ENCODE measurements around the gene TJP1. TPM values are rescaled to one million over a fixed set of nuclear protein-coding genes. Genes with fewer than 3 reads are reported as not detected.

Gene TJP1
- total RNA-seq, 4 donors from 2014 or later = 33.2 to 47.2 (median 42.9) TPM

- Histone ChIP-seq H3K9me3 (no peaks in the 10 kb centered on the region), H3K36me3 (no peaks in the 10 kb centered on the region), H3K27ac (peak overlapping the region in 1 of 4 donors; percentile 16), H3K4me3 (no peak overlapping the region), H3K4me1 (peaks cover 9 to 22% of the 10 kb centered on the region in 2 donors), H3K27me3 (no peaks in the 10 kb centered on the region)
- intact Hi-C loops (cut with DNase I; ENCODE audit: low total_unique reads) = loop anchor here (10.0 kb wide), 1 partner anchor 50 kb away; no protein-coding TSS in a partner anchor
- DNase-seq (no peak), ATAC-seq (no peak)
- in situ Hi-C loops (cut with MboI; ENCODE audit: low sequenced_read_pairs in 4 of 4) = no loop called here
- TF ChIP-seq CTCF (IDR thresholded peaks at IDR 0.05 in 4 of 5, conservative IDR thresholded peaks at IDR 0.05 in 1 of 5) (no peak), POLR2A (IDR thresholded peaks at IDR 0.05) (no peak)
Observed at GRCh38 chr15:29825227-29825626, 3.0 kb upstream of the TJP1 start.

- TF ChIP-seq CTCF (IDR thresholded peaks at IDR 0.05 in 4 of 5, conservative IDR thresholded peaks at IDR 0.05 in 1 of 5) (no peak), POLR2A (IDR thresholded peaks at IDR 0.05) (no peak)
- in situ Hi-C loops (cut with MboI; ENCODE audit: low sequenced_read_pairs in 4 of 4) = no loop called here
- Histone ChIP-seq H3K4me3 (peak overlapping the region; percentile 83 to 95 (median 89)), H3K9me3 (no peaks in the 10 kb centered on the region), H3K36me3 (no peaks in the 10 kb centered on the region), H3K27me3 (no peaks in the 10 kb centered on the region), H3K4me1 (peaks cover 23 to 26% of the 10 kb centered on the region in 2 donors), H3K27ac (peak overlapping the region; percentile 96 to 100 (median 98))
- intact Hi-C loops (cut with DNase I; ENCODE audit: low total_unique reads) = loop anchor here (5.0 to 10.0 kb wide), 3 partner anchors 52 to 1504 kb away; partner anchors contain the start of gene KLF13
- peak; percentile 43 to 73 for DNase-seq
- ATAC-seq = peak; percentile 60 to 63
Observed at GRCh38 chr15:29822684-29823459, 604 bp upstream of the TJP1 start.

- Histone ChIP-seq H3K9me3 (no peaks in the 10 kb centered on the region), H3K4me1 (peaks cover 23 to 26% of the 10 kb centered on the region in 2 donors), H3K36me3 (no peaks in the 10 kb centered on the region), H3K27ac (peak overlapping the region; percentile 96 to 100 (median 98)), H3K4me3 (peak overlapping the region; percentile 83 to 95 (median 89)), H3K27me3 (no peaks in the 10 kb centered on the region)
- intact Hi-C loops (cut with DNase I; ENCODE audit: low total_unique reads) = loop anchor here (5.0 to 10.0 kb wide), 3 partner anchors 53 to 1506 kb away; partner anchors contain the start of gene KLF13
- ATAC-seq = peak; percentile 69 to 70
- in situ Hi-C loops (cut with MboI; ENCODE audit: low sequenced_read_pairs in 4 of 4) = no loop called here
- TF ChIP-seq POLR2A (IDR thresholded peaks at IDR 0.05) (peak; percentile 63 to 64), CTCF (IDR thresholded peaks at IDR 0.05 in 4 of 5, conservative IDR thresholded peaks at IDR 0.05 in 1 of 5) (peak in 1 of 5 experiments; percentile 37)
- peak; percentile 62 to 73 for DNase-seq
Observed at GRCh38 chr15:29821416-29822099, 710 bp downstream of the TJP1 start.

GRCh38 chr15:29820394-29821154, 1.7 kb downstream of the TJP1 start:
- no peaks in the 10 kb centered on the region for H3K27me3 ChIP-seq
- peak overlapping the region; percentile 64 to 95 (median 84) for H3K4me3 ChIP-seq
- H3K9me3 ChIP-seq = no peaks in the 10 kb centered on the region
- intact Hi-C loops (cut with DNase I; ENCODE audit: low total_unique reads) = loop anchor here (5.0 to 10.0 kb wide), 3 partner anchors 54 to 1507 kb away; partner anchors contain the start of gene KLF13
- DNase-seq (no peak), ATAC-seq (no peak)
- TF ChIP-seq CTCF (IDR thresholded peaks at IDR 0.05 in 4 of 5, conservative IDR thresholded peaks at IDR 0.05 in 1 of 5) = no peak
- in situ Hi-C loops (cut with MboI; ENCODE audit: low sequenced_read_pairs in 4 of 4) = no loop called here
- H3K27ac ChIP-seq = peak overlapping the region; percentile 96 to 100 (median 98)
- no peaks in the 10 kb centered on the region for H3K36me3 ChIP-seq
- peaks cover 26 to 33% of the 10 kb centered on the region in 2 donors for H3K4me1 ChIP-seq
